Measurements from ENCODE around the gene PRR14. TPM values are rescaled to one million over a fixed set of nuclear protein-coding genes. Genes with fewer than 3 reads are reported as not detected.
A peak's percentile ranks its signal among the peaks of the same experiment; 100 is the strongest.

PRR14 gene
- total and polyA plus RNA-seq, 2 of the 4 experiments (the other 2 are of a cell fraction): 1.4 to 11.9 TPM

GRCh38 chr16:30602616-30603277 is 48.0 kb upstream of the PRR14 start:
- Histone ChIP-seq H3K4ac (ENCODE audit: low read depth, low read length) (no peak overlapping the region), H4K8ac (ENCODE audit: low read depth in 2 of 2, low read length in 2 of 2) (no peak overlapping the region), H2BK5ac (ENCODE audit: low read depth, low read length, poor library complexity, severe bottlenecking) (no peak overlapping the region), H3K14ac (replicated peaks; ENCODE audit: low read depth, low read length) (no peak overlapping the region), H3K23ac (ENCODE audit: low read depth, low read length) (no peak overlapping the region), H3K4me1 (ENCODE audit: control insufficient read depth, insufficient read depth, low read length) (peaks cover 6% of the 10 kb centered on the region; the same call in 1 of the 2 replicates), H2BK15ac (ENCODE audit: low read depth, low read length) (no peak overlapping the region), H3K56ac (ENCODE audit: extremely low read depth, insufficient read depth, low read length) (no peak overlapping the region), H3K79me1 (ENCODE audit: low read depth in 1 of 2, low read length in 2 of 2) (peaks cover 0 to 9% of the 10 kb centered on the region in 2 experiments; a peak in 2 of 4 replicates), H3K9ac (ENCODE audit: low read depth, low read length) (no peak overlapping the region), H2BK20ac (ENCODE audit: low read depth, low read length) (no peak overlapping the region), H2AK5ac (ENCODE audit: low read depth, low read length) (no peak overlapping the region), H3K18ac (ENCODE audit: low read depth, low read length) (no peak overlapping the region), H2AFZ (replicated peaks; ENCODE audit: low read length, poor library complexity) (no peak overlapping the region), H2BK120ac (ENCODE audit: low read depth, low read length) (no peak overlapping the region), H3K4me2 (ENCODE audit: low read depth, low read length) (no peak overlapping the region), H4K91ac (ENCODE audit: insufficient read depth, low read depth, low read length) (no peak overlapping the region), H4K5ac (ENCODE audit: low read depth, low read length) (no peak overlapping the region), H3K27me3 (ENCODE audit: control insufficient read depth, insufficient read depth, low read length) (no peaks in the 10 kb centered on the region), H3K36me3 (ENCODE audit: control insufficient read depth, insufficient read depth, low read length) (peaks cover 22% of the 10 kb centered on the region), H2AK9ac (replicated peaks; ENCODE audit: low read depth, low read length, poor library complexity) (no peak overlapping the region), H4K20me1 (ENCODE audit: insufficient read depth, low read length) (no peaks in the 10 kb centered on the region), H3K9me1 (ENCODE audit: insufficient read depth, low read length) (no peaks in the 10 kb centered on the region; the same call in 1 of the 2 replicates), H3K27ac (ENCODE audit: insufficient read depth, low read length) (no peak overlapping the region; the same call in 1 of the 2 replicates), H3K4me3 (ENCODE audit: insufficient read depth, low read depth, low read length) (no peak overlapping the region), H3K9me3 (ENCODE audit: control insufficient read depth, insufficient read depth, low read length) (no peaks in the 10 kb centered on the region; the same call in 1 of the 2 replicates)
- no TSS peak for BruUV-seq (replicated peaks)
- in situ Hi-C loops (cut with MboI; ENCODE audit: low sequenced_read_pairs) (no loop called here), intact Hi-C loops (cut with micrococcal nuclease) (no loop called here), dilution Hi-C loops (cut with HindIII; ENCODE audit: low sequenced_read_pairs, unreplicated experiment) (no loop called here)
- TF ChIP-seq SMC3 (IDR thresholded peaks at IDR 0.05; ENCODE audit: low read depth, low read length): no peak
- TF ChIP-seq, protein P1, sequence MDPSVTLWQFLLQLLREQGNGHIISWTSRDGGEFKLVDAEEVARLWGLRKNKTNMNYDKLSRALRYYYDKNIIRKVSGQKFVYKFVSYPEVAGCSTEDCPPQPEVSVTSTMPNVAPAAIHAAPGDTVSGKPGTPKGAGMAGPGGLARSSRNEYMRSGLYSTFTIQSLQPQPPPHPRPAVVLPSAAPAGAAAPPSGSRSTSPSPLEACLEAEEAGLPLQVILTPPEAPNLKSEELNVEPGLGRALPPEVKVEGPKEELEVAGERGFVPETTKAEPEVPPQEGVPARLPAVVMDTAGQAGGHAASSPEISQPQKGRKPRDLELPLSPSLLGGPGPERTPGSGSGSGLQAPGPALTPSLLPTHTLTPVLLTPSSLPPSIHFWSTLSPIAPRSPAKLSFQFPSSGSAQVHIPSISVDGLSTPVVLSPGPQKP (IDR thresholded peaks at IDR 0.05; ENCODE audit: borderline replicate concordance, low read depth, low read length): no peak
- TF ChIP-seq, protein P2, sequence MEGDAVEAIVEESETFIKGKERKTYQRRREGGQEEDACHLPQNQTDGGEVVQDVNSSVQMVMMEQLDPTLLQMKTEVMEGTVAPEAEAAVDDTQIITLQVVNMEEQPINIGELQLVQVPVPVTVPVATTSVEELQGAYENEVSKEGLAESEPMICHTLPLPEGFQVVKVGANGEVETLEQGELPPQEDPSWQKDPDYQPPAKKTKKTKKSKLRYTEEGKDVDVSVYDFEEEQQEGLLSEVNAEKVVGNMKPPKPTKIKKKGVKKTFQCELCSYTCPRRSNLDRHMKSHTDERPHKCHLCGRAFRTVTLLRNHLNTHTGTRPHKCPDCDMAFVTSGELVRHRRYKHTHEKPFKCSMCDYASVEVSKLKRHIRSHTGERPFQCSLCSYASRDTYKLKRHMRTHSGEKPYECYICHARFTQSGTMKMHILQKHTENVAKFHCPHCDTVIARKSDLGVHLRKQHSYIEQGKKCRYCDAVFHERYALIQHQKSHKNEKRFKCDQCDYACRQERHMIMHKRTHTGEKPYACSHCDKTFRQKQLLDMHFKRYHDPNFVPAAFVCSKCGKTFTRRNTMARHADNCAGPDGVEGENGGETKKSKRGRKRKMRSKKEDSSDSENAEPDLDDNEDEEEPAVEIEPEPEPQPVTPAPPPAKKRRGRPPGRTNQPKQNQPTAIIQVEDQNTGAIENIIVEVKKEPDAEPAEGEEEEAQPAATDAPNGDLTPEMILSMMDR (conservative IDR thresholded peaks at IDR 0.05; ENCODE audit: low read depth, low read length): no peak
- 62% methylated on average over 3 of the region's 4 CpGs; no CpG with 5 or more reads in 1 of the 2 experiments for WGBS, 2 experiments (ENCODE audit: extremely low coverage in 2 of 2, insufficient read length in 1 of 2)
- ATAC-seq (ENCODE audit: low read depth) (peak; percentile 46), DNase-seq (peak; percentile 37)
- CTCF ChIA-PET: interaction anchor here (0.5 kb wide), 1 partner anchor 12 kb away, joined by 4 read pairs; no protein-coding TSS in a partner anchor
- POLR2A ChIA-PET (ENCODE audit: unreplicated experiment): interaction anchor here (0.6 kb wide), 1 partner anchor 200 kb away, joined by 14 read pairs; no protein-coding TSS in a partner anchor
